Measurements from ENCODE around the gene KSR2. TPM values are rescaled to one million over a fixed set of nuclear protein-coding genes. Genes with fewer than 3 reads are reported as not detected.

KSR2 gene
- total RNA-seq, 1 experiment from 2014 or later: 1.3 TPM

- Histone ChIP-seq H2BK12ac (ENCODE audit: insufficient read length, low read depth, low read length) (no peak overlapping the region), H3K4me2 (ENCODE audit: insufficient read depth, insufficient read length, low read length) (no peak overlapping the region), H3T11ph (ENCODE audit: low read length) (no peak overlapping the region), H2BK5ac (ENCODE audit: insufficient read length, low read length) (no peak overlapping the region), H4K20me1 (ENCODE audit: control insufficient read depth, insufficient read depth, insufficient read length) (no peaks in the 10 kb centered on the region), H3K9ac (ENCODE audit: extremely low read depth, insufficient read length, low read length) (no peak overlapping the region), H3K18ac (ENCODE audit: insufficient read length, low read depth, low read length) (no peak overlapping the region), H2BK20ac (ENCODE audit: low read depth, low read length, poor library complexity, severe bottlenecking) (no peak overlapping the region), H3K27ac (ENCODE audit: insufficient read length, low read depth, low read length) (no peak overlapping the region), H3K9me3 (ENCODE audit: control insufficient read depth, low read depth, low read length) (no peaks in the 10 kb centered on the region), H3K79me2 (ENCODE audit: insufficient read depth, low read length) (no peaks in the 10 kb centered on the region), H4K91ac (ENCODE audit: insufficient read length, low read depth, low read length) (no peak overlapping the region), H2AFZ (ENCODE audit: low read length) (no peak overlapping the region), H2BK15ac (ENCODE audit: low read depth, low read length) (no peak overlapping the region), H2AK5ac (ENCODE audit: insufficient read length, low read length) (no peak overlapping the region), H3K14ac (ENCODE audit: insufficient read depth, low read length) (no peak overlapping the region), H3K79me1 (ENCODE audit: insufficient read depth, low read depth, low read length, poor library complexity, severe bottlenecking) (no peaks in the 10 kb centered on the region), H3K4me1 (ENCODE audit: insufficient read depth, low read length) (no peaks in the 10 kb centered on the region), H2BK120ac (ENCODE audit: low read depth, low read length, poor library complexity, severe bottlenecking) (no peak overlapping the region), H3K56ac (ENCODE audit: insufficient read length, low read depth, low read length) (no peak overlapping the region), H4K5ac (ENCODE audit: insufficient read length, low read depth, low read length) (no peak overlapping the region), H3K4ac (ENCODE audit: low read depth, low read length) (no peak overlapping the region), H3K23ac (ENCODE audit: insufficient read length, low read depth, low read length) (no peak overlapping the region), H3K27me3 (ENCODE audit: insufficient read depth, low read length) (no peaks in the 10 kb centered on the region), H3K23me2 (ENCODE audit: insufficient read length, low read depth, low read length, poor library complexity, severe bottlenecking) (no peaks in the 10 kb centered on the region), H4K8ac (replicated peaks; ENCODE audit: insufficient read length, low read depth, low read length) (no peak overlapping the region)
- H3K4me3 Mint-ChIP-seq: no peak overlapping the region
- TF ChIP-seq CTCF (conservative IDR thresholded peaks at IDR 0.05): no peak
- no peaks in the 10 kb centered on the region for H3K27me3 Mint-ChIP-seq (ENCODE audit: low read depth)
- no peak overlapping the region for H3K27ac Mint-ChIP-seq
- H3K9me3 Mint-ChIP-seq: no peaks in the 10 kb centered on the region
- no peak for DNase-seq
- WGBS (ENCODE audit: extremely low coverage, insufficient read length, low lambda C conversion rate): no CpG with 5 or more reads among the region's 4 CpGs
- peaks cover 4 to 5% of the 10 kb centered on the region in 2 experiments; a peak in 2 of 4 replicates for H3K4me1 Mint-ChIP-seq
- no peaks in the 10 kb centered on the region for H3K36me3 Mint-ChIP-seq (ENCODE audit: insufficient read depth in 1 of 3, low read depth in 3 of 3)
These were observed 42.3 kb downstream of the KSR2 start for GRCh38 chr12:117926391-117926899.

Measured in H9 (cell line).